Central memory CD8-positive, alpha-beta T cell (primary cell): ENCODE measurements around the gene LUZP2.

ENCODE experiments used
- ATAC-seq: fragments of 150-1000 bp; cut with Tn5 transposase; replicated peaks from 2 replicates; pipeline ENCODE4 v1.10.0; 2022; ENCODE audit warnings: mild to moderate bottlenecking, moderate FRiP score, moderate number of reproducible peaks; ENCODE audit not compliant: poor library complexity, severe bottlenecking; ENCODE audit errors: extremely low read depth
- DNase-seq, 2 donors: peaks; one replicate each; pipeline ENCODE4 v3.0.0; 2021; ENCODE audit warnings: low spot score in 2 of 2
- H3K27ac Mint-ChIP-seq: one replicate; pipeline ENCODE4 v1.8.0; 2022; ENCODE audit warnings: low read depth, mild to moderate bottlenecking, moderate library complexity, mixed read lengths
- H3K27me3 Mint-ChIP-seq: one replicate; pipeline ENCODE4 v1.8.0; 2022; ENCODE audit warnings: mixed read lengths
- H3K36me3 Mint-ChIP-seq: one replicate; pipeline ENCODE4 v1.8.0; 2022; ENCODE audit warnings: mild to moderate bottlenecking, moderate library complexity, mixed read lengths; ENCODE audit not compliant: insufficient read depth
- H3K4me1 Mint-ChIP-seq: one replicate; pipeline ENCODE4 v1.8.0; 2022; ENCODE audit warnings: mixed read lengths
- H3K4me3 Mint-ChIP-seq: one replicate; pipeline ENCODE4 v1.8.0; 2022; ENCODE audit warnings: mild to moderate bottlenecking, moderate library complexity, mixed read lengths
- H3K9me3 Mint-ChIP-seq: one replicate; pipeline ENCODE4 v1.8.0; 2022; ENCODE audit warnings: mixed read lengths

LUZP2 gene

DNA sequence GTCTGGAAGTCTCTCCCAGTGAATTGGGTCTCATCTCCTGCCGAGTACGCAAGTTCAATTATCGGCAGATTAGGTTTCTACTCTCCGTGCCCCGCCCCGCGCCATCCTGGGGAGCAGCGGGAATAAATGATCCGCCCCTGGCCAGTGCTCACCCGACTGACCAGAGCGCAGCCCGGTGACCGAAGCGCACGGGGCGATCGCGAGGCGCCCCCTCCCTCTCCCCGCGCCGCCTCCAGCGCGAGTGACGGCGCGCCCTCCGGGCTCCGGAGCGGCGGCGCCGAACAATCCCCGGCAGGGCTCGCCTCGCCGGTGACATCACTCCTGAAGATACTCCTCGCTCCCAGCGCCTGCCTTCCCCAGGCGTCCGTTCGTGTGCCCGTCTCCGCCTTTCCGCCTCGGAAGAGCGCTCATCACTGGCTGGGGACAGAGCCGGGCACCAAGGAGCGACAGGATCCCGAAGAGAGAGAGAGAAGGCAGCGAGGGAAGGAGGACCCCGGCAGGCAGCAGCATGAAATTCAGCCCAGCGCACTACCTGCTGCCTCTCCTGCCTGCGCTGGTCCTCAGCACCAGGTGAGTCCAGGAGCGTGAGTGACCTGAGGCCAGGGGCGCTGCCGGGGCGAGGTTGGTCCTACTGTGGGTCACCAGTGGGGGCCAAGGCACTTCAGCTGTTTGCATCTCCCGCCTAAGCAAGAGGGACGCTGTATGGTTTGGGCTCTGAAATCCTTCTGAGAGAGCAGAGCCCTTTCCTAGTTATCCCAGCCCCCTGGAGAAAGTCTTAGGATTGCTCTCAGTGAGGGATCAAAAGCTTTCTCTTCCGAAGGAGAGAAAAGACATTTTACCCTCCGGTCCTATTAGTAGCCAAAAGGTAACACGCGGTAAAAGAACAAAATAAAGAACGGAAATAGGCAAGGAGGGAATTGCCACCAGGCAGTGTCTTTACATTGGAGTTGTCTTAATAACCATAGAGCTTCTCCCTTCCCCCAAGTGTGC is at the start of gene LUZP2:
LUZP2 (plus strand) TSS at position 318 of the 990 bp plus-strand sequence.
- H3K4me1 Mint-ChIP-seq: no peaks in the 10 kb centered on the region
- H3K36me3 Mint-ChIP-seq: no peaks in the 10 kb centered on the region
- no peaks in the 10 kb centered on the region for H3K27me3 Mint-ChIP-seq
- no peak within 1 kb of the TSS for H3K27ac Mint-ChIP-seq
- no peak for ATAC-seq
- peaks cover 23% of the 10 kb centered on the region for H3K9me3 Mint-ChIP-seq
- H3K4me3 Mint-ChIP-seq: no peak within 1 kb of the TSS
- no peak for DNase-seq

DNA sequence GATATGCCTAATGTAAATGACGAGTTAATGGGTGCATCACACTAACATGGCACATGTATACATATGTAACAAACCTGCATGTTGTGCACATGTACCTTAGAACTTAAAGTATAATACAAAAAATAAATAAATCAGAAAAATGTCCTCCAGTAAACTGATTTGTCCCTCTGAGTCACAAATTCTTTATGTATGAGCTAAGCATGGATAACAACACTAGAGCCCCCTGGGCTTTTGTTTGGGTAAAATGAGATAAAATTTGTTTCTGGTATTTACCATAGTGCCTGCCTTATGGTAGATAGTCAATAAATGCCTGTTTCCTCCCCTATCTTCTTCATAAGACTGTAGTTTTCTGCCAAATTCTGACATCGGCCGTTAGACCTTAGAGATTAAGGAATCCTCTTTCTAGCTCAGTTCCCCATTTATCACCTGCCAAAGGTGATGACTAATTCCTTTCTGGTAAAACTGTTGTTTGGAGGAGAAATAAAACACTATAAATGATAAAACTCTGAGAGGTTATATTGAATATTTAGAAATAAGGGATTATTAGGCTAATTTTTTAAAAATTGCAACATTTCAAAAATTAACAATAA is 43.6 kb upstream of the LUZP2 start:
- H3K4me3 Mint-ChIP-seq: no peak overlapping the region
- no peak overlapping the region for H3K27ac Mint-ChIP-seq
- no peaks in the 10 kb centered on the region for H3K36me3 Mint-ChIP-seq
- H3K4me1 Mint-ChIP-seq: no peaks in the 10 kb centered on the region
- no peaks in the 10 kb centered on the region for H3K27me3 Mint-ChIP-seq
- H3K9me3 Mint-ChIP-seq: peaks cover 16% of the 10 kb centered on the region
- no peak for DNase-seq
- no peak for ATAC-seq

DNA sequence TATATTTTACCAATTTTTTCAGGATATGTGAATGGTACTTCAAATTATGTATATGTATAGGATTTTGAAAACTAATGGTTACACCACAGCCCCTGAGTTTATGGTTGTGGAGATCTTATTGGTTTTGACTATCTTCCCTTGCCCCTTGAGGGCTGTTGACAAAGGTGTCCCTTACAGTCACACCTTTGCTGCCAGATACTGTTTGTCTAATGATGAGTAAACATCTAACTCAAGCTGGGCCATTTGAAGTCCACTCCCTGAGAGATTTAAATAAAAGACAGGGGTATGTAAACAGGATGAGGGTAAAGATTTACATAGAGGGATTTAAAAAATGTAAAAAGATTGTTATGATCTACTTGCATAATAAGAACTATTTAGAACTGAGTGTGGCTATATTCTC is 38.9 kb upstream of the LUZP2 start:
- Mint-ChIP-seq H3K36me3 (no peaks in the 10 kb centered on the region), H3K9me3 (peaks cover 21% of the 10 kb centered on the region), H3K27ac (no peak overlapping the region), H3K4me3 (no peak overlapping the region), H3K27me3 (no peaks in the 10 kb centered on the region), H3K4me1 (no peaks in the 10 kb centered on the region)
- DNase-seq (no peak), ATAC-seq (no peak)

DNA sequence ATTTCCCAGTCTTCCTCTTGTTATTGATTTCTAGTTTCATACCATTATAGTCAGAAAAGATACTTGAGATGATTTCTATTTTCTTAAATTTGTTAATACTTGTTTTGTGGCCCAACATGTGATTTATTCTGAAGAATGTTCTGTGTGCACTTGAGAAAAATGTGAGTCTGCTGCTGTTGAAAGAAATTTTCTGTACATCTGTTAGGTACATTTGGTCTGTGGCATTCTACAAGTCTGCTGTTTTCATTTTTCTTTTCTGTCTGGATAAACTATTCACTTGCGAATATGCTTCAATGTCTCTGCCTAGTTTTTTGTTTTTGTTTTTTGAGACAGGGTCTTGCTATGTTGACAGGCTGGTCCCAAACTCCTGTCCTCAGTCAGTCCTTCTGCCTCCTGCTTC is 26.4 kb upstream of the LUZP2 start:
- ATAC-seq: no peak
- Mint-ChIP-seq H3K27ac (no peak overlapping the region), H3K27me3 (no peaks in the 10 kb centered on the region), H3K36me3 (no peaks in the 10 kb centered on the region), H3K4me1 (no peaks in the 10 kb centered on the region), H3K9me3 (peaks cover 17% of the 10 kb centered on the region), H3K4me3 (no peak overlapping the region)
- no peak for DNase-seq

DNA sequence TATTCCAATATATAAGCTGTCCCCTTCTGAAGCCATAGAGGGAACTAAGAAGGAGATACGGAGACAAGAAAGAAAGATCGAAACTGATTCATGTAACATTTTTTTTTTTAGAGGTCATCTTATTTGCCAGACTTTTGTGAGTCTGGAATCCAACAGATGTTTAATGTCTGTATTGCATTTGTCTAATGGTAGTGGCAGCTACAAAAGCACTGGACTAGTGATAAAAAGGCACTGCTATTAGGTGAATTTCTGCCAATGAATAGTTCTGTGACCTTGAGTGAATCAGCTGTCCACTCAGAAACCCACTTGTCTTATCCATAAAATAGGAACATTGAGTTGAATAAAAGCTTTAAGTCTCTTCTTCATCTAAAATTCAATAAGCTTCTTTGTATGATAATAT is 25.8 kb upstream of the LUZP2 start:
- ATAC-seq: no peak
- no peak overlapping the region for H3K4me3 Mint-ChIP-seq
- no peak overlapping the region for H3K27ac Mint-ChIP-seq
- no peaks in the 10 kb centered on the region for H3K4me1 Mint-ChIP-seq
- no peaks in the 10 kb centered on the region for H3K36me3 Mint-ChIP-seq
- DNase-seq: no peak
- peaks cover 23% of the 10 kb centered on the region for H3K9me3 Mint-ChIP-seq
- no peaks in the 10 kb centered on the region for H3K27me3 Mint-ChIP-seq

DNA sequence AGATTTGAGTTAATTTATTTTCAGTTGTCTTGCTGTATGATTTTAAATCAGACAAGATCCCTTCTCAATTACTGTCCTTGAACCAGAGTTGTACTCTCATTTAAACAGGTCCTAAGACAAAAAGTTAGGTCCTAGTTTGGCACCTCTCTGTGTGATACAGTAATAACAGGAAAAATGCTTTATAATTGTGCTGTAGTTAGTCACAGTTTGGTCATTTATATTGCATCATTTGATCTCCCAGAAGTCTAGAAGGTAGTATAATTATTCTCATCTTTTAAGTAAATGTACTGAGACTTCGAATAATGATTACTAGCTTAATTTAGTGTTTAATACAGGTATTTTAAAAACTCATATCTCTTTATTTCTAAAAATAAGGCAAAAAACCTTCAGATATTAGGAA is 18.1 kb upstream of the LUZP2 start:
- Mint-ChIP-seq H3K27me3 (no peaks in the 10 kb centered on the region), H3K4me1 (no peaks in the 10 kb centered on the region)

DNA sequence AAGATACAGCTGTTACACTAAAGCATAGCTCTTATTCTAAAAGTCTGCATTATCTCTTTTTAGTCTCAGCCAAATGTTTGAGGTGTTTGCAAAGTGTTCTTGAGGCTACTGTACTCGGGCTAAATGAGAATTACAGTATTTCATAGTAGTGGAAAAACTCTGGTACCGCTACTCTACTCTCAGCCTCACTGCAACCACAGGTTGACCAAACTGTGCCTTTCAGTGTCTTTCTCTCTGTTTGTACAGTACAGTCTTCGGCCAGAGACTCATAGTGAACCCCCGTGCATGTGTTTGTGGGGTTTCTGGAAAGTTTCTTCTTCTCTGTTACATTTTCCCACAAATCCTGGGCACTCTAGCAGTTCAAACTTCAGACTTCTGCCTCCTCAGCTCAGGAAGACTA is 7.4 kb upstream of the LUZP2 start:
- no peaks in the 10 kb centered on the region for H3K27me3 Mint-ChIP-seq
- ATAC-seq (no peak), DNase-seq (no peak)
- H3K4me3 Mint-ChIP-seq: no peak overlapping the region
- H3K4me1 Mint-ChIP-seq: no peaks in the 10 kb centered on the region
- peaks cover 16% of the 10 kb centered on the region for H3K9me3 Mint-ChIP-seq
- no peak overlapping the region for H3K27ac Mint-ChIP-seq
- no peaks in the 10 kb centered on the region for H3K36me3 Mint-ChIP-seq

More for the DNA sequence above, 18.1 kb upstream of the LUZP2 start:
- peaks cover 29% of the 10 kb centered on the region for H3K9me3 Mint-ChIP-seq
- H3K36me3 Mint-ChIP-seq: no peaks in the 10 kb centered on the region
- H3K27ac Mint-ChIP-seq: no peak overlapping the region
- H3K4me3 Mint-ChIP-seq: no peak overlapping the region
- ATAC-seq: no peak
- no peak for DNase-seq

DNA sequence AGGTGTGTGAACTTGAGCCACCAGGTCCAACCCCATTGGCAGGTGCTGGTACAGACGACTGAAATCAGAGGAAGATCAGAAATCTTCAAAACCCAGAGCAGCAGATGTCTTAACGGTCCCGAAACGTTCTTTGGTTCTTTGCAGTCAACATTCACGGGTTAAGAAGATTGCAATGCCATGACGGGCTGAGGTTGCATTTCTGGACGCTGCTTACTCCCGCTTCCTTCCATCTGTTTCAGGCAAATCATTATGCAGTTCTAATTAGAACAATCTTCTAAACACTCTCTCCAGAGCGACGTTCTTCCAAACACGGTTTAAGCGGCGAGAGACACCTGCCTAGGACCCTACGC is 492 bp upstream of the LUZP2 start:
- no peak overlapping the region for H3K27ac Mint-ChIP-seq
- peaks cover 23% of the 10 kb centered on the region for H3K9me3 Mint-ChIP-seq
- ATAC-seq (no peak), DNase-seq (no peak)
- no peaks in the 10 kb centered on the region for H3K27me3 Mint-ChIP-seq
- no peak overlapping the region for H3K4me3 Mint-ChIP-seq
- H3K36me3 Mint-ChIP-seq: no peaks in the 10 kb centered on the region
- H3K4me1 Mint-ChIP-seq: no peaks in the 10 kb centered on the region

DNA sequence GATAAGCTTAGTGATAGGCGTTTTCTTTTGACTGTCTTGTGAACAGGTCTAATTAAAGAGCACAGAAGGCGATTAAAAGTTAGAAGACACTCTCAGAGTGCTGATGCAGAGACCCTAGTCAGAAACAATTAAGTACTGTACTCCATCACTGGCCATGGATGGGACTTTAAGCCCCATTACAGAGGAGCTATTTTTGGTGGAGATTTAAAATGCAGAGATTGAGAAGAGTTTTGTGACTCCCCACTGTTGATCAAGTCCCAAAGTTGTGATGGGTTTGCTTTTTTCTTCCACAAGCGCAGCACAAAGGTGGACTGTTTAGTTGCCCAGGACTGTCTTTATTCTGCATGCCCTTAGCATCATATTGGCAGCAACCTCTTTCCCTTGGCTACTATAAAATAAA is 978 bp downstream of the LUZP2 start:
- Mint-ChIP-seq H3K4me1 (no peaks in the 10 kb centered on the region), H3K27ac (no peak overlapping the region), H3K9me3 (peaks cover 17% of the 10 kb centered on the region), H3K36me3 (no peaks in the 10 kb centered on the region), H3K27me3 (no peaks in the 10 kb centered on the region), H3K4me3 (no peak overlapping the region)
- no peak for DNase-seq
- no peak for ATAC-seq

DNA sequence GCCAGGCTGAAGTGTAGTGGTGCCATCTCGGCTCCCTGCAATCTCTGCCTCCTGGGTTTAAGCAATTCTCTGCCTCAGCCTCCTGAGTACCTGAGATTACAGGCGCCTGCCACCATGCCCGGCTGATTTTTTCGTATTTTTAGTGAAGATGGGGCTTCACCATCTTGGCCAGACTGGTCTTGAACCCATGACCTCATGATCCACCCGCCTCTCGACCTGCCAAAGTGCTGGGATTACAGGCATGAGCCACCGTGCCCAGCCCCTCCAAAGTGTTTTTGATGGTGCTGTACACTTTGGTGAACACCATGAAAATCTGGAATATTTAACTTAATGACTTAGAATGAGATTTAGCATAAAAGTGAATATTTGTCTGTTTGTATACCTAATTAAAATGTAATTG is 5.6 kb downstream of the LUZP2 start:
- H3K27ac Mint-ChIP-seq: no peak overlapping the region
- H3K9me3 Mint-ChIP-seq: peaks cover 20% of the 10 kb centered on the region
- no peaks in the 10 kb centered on the region for H3K27me3 Mint-ChIP-seq
- H3K4me3 Mint-ChIP-seq: no peak overlapping the region
- no peaks in the 10 kb centered on the region for H3K4me1 Mint-ChIP-seq
- no peaks in the 10 kb centered on the region for H3K36me3 Mint-ChIP-seq
- no peak for ATAC-seq
- DNase-seq: no peak

DNA sequence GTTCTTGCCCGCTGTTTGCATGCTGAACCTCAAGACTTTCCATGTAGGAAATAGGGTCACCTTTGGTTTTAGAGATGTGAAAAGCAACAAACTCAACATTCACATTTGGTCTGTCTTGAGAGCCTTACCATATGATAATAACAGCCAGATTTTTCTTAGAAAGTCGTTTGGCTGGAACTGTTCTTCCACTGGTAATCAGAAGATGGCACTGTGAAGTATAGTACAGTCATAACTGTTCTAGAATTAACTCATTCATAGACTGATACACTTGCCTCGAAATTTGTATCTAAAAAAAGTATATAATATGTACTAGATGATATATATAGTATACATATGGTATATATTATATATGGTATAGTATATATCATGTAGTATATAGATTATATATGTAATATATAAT is 12.3 kb downstream of the LUZP2 start:
- Mint-ChIP-seq H3K27me3 (no peaks in the 10 kb centered on the region), H3K4me3 (no peak overlapping the region), H3K4me1 (no peaks in the 10 kb centered on the region), H3K36me3 (no peaks in the 10 kb centered on the region), H3K9me3 (peaks cover 11% of the 10 kb centered on the region), H3K27ac (no peak overlapping the region)
- ATAC-seq (no peak), DNase-seq (no peak)

DNA sequence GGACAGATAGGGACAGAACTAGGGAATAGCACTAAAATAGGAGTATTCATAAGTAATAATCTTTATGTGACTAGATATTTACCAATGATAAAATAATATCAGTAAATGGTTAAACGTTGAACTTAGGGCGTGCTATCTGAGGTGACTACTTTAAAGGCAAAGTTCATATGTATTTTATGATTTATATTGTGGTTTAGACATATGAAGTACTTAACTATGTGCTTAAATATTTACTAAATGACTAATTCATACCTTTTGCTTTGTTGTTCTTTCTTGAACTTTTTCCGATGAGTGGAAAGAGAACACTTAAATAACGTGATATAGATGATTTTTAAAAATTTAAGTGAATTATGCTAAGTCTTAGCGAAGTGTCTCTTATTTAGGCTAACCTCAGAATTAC is 14.7 kb downstream of the LUZP2 start:
- DNase-seq (no peak), ATAC-seq (no peak)
- no peaks in the 10 kb centered on the region for H3K27me3 Mint-ChIP-seq
- no peak overlapping the region for H3K27ac Mint-ChIP-seq
- no peaks in the 10 kb centered on the region for H3K36me3 Mint-ChIP-seq
- no peaks in the 10 kb centered on the region for H3K4me1 Mint-ChIP-seq
- no peak overlapping the region for H3K4me3 Mint-ChIP-seq
- peaks cover 6% of the 10 kb centered on the region for H3K9me3 Mint-ChIP-seq
